Mesothelial cell of epicardium (in vitro differentiated cells): ENCODE measurements around the gene TSR2. TPM values are rescaled to one million over a fixed set of nuclear protein-coding genes. Genes with fewer than 3 reads are reported as not detected.
A peak's percentile ranks its signal among the peaks of the same experiment; 100 is the strongest.

Experiments
- DNase-seq, 2 experiments: peaks; one replicate each; pipeline ENCODE4 v3.0.0; 2021; ENCODE audit warnings: low spot score in 2 of 2; ENCODE audit not compliant: unreplicated experiment in 2 of 2
- H3K27ac Mint-ChIP-seq: 2 replicates; pipeline ENCODE4 v1.8.0; 2021; ENCODE audit warnings: mixed read lengths
- H3K27me3 Mint-ChIP-seq: 2 replicates; pipeline ENCODE4 v1.8.0; 2021; ENCODE audit warnings: low read depth, mixed read lengths
- H3K36me3 Mint-ChIP-seq: 2 replicates; pipeline ENCODE4 v1.8.0; 2021; ENCODE audit warnings: mixed read lengths
- H3K4me1 Mint-ChIP-seq: 2 replicates; pipeline ENCODE4 v1.8.0; 2021; ENCODE audit warnings: mixed read lengths
- H3K4me3 Mint-ChIP-seq: 2 replicates; pipeline ENCODE4 v1.8.0; 2021; ENCODE audit warnings: mild to moderate bottlenecking, moderate library complexity, mixed read lengths
- H3K9me3 Mint-ChIP-seq: 2 replicates; pipeline ENCODE4 v1.8.0; 2021; ENCODE audit warnings: mixed read lengths
- CTCF ChIP-seq: fragments of 200-600 bp; sonication (generic); IDR thresholded peaks from one replicate; pipeline ENCODE4 v1.5.0; 2021; ENCODE audit warnings: antibody characterized with exemption; ENCODE audit not compliant: unreplicated experiment
- total RNA-seq: library from RNA; stranded (reverse); gene quantifications from 3 replicates; pipeline ENCODE4 v1.2.1, GENCODE V29; 2021

Gene TSR2
- total RNA-seq = 25.1 to 28.4 TPM (median 26.5 TPM) in 3 replicates

- peak; percentile 48 to 76 for DNase-seq
- Mint-ChIP-seq H3K36me3 (peaks cover 2% of the 10 kb centered on the region), H3K4me1 (peaks cover 9% of the 10 kb centered on the region), H3K9me3 (peaks cover 30% of the 10 kb centered on the region), H3K4me3 (peak within 1 kb of the TSS; percentile 94), H3K27ac (peak within 1 kb of the TSS; percentile 77), H3K27me3 (no peaks in the 10 kb centered on the region)
- no peak for TF ChIP-seq CTCF
Measured at GRCh38 chrX:54439960-54440871, at the start of gene TSR2. Gene TSR2 (plus strand): TSS chrX:54440404. CDS start chrX:54440422, 18 bp downstream.

GRCh38 chrX:54397113-54397512 lies 43.1 kb upstream of the TSR2 start:
- Mint-ChIP-seq H3K27me3 (no peaks in the 10 kb centered on the region), H3K4me1 (peaks cover 2% of the 10 kb centered on the region), H3K27ac (peak overlapping the region; percentile 86), H3K9me3 (peaks cover 12% of the 10 kb centered on the region), H3K4me3 (no peak overlapping the region), H3K36me3 (no peaks in the 10 kb centered on the region)
- no peak for TF ChIP-seq CTCF
- no peak for DNase-seq

- Mint-ChIP-seq H3K4me3 (no peak overlapping the region), H3K27me3 (no peaks in the 10 kb centered on the region), H3K27ac (no peak overlapping the region), H3K4me1 (no peaks in the 10 kb centered on the region), H3K9me3 (peaks cover 18% of the 10 kb centered on the region), H3K36me3 (no peaks in the 10 kb centered on the region)
- DNase-seq = no peak
- TF ChIP-seq CTCF = no peak
Measured at GRCh38 chrX:54407266-54407665, 32.9 kb upstream of the TSR2 start.

- Mint-ChIP-seq H3K4me1 (no peaks in the 10 kb centered on the region), H3K4me3 (no peak overlapping the region), H3K27ac (no peak overlapping the region), H3K27me3 (no peaks in the 10 kb centered on the region), H3K9me3 (peaks cover 25% of the 10 kb centered on the region), H3K36me3 (no peaks in the 10 kb centered on the region)
- no peak for DNase-seq
- TF ChIP-seq CTCF = no peak
Measured at GRCh38 chrX:54411732-54412131, 28.5 kb upstream of the TSR2 start.

GRCh38 chrX:54413753-54414152 lies 26.5 kb upstream of the TSR2 start:
- Mint-ChIP-seq H3K9me3 (peaks cover 18% of the 10 kb centered on the region), H3K4me1 (no peaks in the 10 kb centered on the region), H3K27me3 (no peaks in the 10 kb centered on the region), H3K36me3 (no peaks in the 10 kb centered on the region), H3K4me3 (no peak overlapping the region), H3K27ac (no peak overlapping the region)
- DNase-seq = no peak
- TF ChIP-seq CTCF = no peak
